ENCODE results near the gene RBMS1.

Gene RBMS1

DNA sequence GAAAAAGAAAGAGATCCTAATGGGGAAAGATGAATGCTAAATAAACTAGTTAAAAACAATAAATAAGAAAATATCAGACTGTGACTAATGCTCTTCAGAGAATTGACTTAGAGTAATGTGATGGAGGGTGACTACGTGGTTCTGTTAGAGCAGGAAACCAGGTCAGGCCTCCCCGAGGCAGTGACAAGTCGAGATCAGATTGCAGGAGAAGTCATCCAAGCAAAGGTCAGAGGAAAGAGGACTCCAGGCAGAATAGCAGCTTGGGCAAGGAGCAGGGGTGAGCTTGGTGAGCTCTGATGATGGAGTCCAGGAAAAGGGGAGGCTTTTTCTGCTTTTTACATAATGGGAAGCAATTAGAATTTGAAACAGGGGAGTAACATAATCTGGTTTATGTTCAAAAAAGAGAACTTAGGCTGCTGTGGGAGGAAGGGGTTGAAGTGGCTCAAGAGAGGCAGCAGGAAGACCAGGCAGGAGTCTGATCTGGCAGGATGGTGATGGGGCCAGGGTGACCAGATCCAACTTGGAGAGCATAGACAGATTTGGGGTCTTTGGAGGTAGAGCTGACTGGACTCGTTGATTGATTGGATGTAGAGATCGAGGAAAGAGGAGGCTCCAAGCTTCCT is 266.2 kb downstream of the RBMS1 start:
- Mint-ChIP-seq H3K4me1 (ENCODE audit: low read depth) (peaks cover 21% of the 10 kb centered on the region), H3K27me3 (ENCODE audit: low read depth) (peaks cover 9% of the 10 kb centered on the region), H3K36me3 (ENCODE audit: low read depth) (no peaks in the 10 kb centered on the region), H3K27ac (no peak overlapping the region), H3K9me3 (no peaks in the 10 kb centered on the region), H3K4me3 (no peak overlapping the region)

DNA sequence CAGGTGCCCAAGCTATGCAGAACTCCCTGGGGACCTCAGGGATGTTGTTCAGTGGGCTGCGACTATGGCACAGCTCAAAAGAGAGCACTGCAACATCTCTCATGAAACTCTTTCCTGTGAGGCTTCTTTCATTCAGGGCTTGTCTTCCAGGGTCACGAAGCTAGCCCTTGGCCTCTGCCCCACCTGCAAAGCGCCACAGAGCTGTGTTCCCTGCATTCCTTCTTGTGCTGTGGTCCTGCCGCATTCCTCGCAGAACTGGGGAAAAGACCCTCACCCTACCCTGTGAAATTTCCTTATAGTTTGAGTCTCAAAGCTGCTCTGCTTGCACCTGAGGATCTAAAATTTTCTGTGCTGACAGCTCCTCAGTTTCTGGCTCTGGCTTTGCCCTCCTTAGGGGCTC is 267.2 kb downstream of the RBMS1 start:
- no peak overlapping the region for H3K4me3 Mint-ChIP-seq
- peaks cover 9% of the 10 kb centered on the region for H3K27me3 Mint-ChIP-seq (ENCODE audit: low read depth)
- H3K36me3 Mint-ChIP-seq (ENCODE audit: low read depth), result no peaks in the 10 kb centered on the region
- no peak overlapping the region for H3K27ac Mint-ChIP-seq
- peaks cover 24% of the 10 kb centered on the region for H3K4me1 Mint-ChIP-seq (ENCODE audit: low read depth)
- H3K9me3 Mint-ChIP-seq, result no peaks in the 10 kb centered on the region

DNA sequence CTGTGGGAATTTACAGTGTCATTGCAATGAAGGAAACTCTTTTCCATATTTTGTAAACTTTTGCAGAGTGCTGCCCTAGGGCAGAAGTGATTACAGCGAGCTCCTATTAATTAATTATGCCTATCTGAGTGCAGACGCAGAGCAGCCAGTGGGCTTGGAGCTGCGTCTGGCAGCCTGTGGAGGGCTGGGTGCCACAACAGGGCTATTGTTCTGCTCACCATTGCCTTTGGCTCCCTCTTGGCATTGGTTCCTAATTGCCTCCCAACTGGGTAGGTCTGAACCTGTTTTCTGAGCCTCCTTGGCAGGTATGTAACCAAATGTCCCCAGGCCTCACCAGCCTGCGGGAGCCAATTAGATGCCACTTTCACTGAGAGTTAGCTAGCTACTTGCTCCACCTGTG is 267.9 kb downstream of the RBMS1 start:
- Mint-ChIP-seq H3K27ac (no peak overlapping the region), H3K4me1 (ENCODE audit: low read depth) (peaks cover 30% of the 10 kb centered on the region), H3K36me3 (ENCODE audit: low read depth) (no peaks in the 10 kb centered on the region), H3K27me3 (ENCODE audit: low read depth) (peaks cover 9% of the 10 kb centered on the region), H3K9me3 (no peaks in the 10 kb centered on the region), H3K4me3 (no peak overlapping the region)

DNA sequence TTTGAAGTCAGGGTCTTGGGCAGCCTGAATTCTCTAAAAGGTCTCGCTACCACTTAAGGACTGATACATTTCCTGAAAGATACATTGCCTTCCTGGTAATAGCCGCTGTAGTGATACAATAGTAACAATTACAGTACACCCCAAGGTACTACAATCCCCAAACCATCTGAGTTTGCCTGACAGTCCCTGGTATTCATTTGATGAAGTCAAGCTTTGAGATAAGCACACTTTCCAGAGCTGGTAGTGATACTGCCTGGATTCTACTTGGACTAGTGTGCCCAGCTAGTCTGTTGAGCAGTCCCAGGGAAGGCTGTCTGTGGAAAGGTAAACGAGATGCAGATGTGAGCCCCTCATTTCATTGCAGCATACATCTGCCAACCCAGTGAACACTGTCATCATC is 269.1 kb downstream of the RBMS1 start:
- H3K27me3 Mint-ChIP-seq (ENCODE audit: low read depth), result peaks cover 7% of the 10 kb centered on the region
- peaks cover 39% of the 10 kb centered on the region for H3K4me1 Mint-ChIP-seq (ENCODE audit: low read depth)
- no peaks in the 10 kb centered on the region for H3K9me3 Mint-ChIP-seq
- H3K36me3 Mint-ChIP-seq (ENCODE audit: low read depth), result no peaks in the 10 kb centered on the region
- H3K27ac Mint-ChIP-seq, result no peak overlapping the region
- H3K4me3 Mint-ChIP-seq, result no peak overlapping the region

DNA sequence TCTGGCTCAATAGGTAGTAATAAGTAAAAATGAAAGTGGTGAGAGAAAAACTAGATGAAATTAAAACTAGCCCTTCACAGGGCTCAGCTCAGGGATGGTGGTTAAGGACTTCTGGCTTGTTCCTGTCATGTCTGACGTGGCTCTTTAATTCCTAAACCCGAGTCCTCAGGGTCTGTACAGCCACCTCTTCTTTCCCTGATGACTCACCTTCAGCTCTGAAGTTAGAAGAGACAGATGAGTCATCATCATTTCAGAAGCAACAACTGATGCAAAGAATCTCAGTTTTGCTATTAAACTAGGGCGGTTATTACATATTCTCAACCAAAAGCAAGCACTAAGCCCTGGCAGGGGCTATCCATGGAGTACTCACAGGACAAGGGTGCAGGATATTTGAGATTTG is 269.5 kb downstream of the RBMS1 start:
- no peaks in the 10 kb centered on the region for H3K36me3 Mint-ChIP-seq (ENCODE audit: low read depth)
- peak overlapping the region; percentile 43 for H3K27ac Mint-ChIP-seq
- H3K9me3 Mint-ChIP-seq, result no peaks in the 10 kb centered on the region
- no peak overlapping the region for H3K4me3 Mint-ChIP-seq
- peaks cover 41% of the 10 kb centered on the region for H3K4me1 Mint-ChIP-seq (ENCODE audit: low read depth)
- peaks cover 4% of the 10 kb centered on the region for H3K27me3 Mint-ChIP-seq (ENCODE audit: low read depth)

DNA sequence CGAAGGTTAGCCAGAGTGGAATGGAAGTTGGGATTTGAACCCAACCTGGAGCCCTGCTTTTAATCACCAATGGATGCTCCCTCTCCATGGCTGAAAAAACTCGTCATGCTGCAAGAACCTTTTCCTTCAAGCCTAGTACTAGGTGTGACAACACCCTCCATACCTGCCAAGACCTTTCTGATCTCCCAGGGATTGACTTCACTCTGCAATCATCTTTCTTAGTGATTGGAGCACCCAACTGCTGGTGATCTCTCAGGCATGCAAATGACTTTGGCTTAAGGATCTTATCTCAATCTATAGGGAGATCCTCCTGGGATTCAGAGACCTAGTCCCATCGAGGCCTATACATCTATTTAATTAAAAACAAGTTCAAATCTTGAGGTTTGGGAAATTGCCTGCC is 270.0 kb downstream of the RBMS1 start:
- Mint-ChIP-seq H3K27ac (no peak overlapping the region), H3K36me3 (ENCODE audit: low read depth) (no peaks in the 10 kb centered on the region), H3K4me3 (no peak overlapping the region), H3K9me3 (no peaks in the 10 kb centered on the region), H3K27me3 (ENCODE audit: low read depth) (peaks cover 4% of the 10 kb centered on the region), H3K4me1 (ENCODE audit: low read depth) (peaks cover 41% of the 10 kb centered on the region)

DNA sequence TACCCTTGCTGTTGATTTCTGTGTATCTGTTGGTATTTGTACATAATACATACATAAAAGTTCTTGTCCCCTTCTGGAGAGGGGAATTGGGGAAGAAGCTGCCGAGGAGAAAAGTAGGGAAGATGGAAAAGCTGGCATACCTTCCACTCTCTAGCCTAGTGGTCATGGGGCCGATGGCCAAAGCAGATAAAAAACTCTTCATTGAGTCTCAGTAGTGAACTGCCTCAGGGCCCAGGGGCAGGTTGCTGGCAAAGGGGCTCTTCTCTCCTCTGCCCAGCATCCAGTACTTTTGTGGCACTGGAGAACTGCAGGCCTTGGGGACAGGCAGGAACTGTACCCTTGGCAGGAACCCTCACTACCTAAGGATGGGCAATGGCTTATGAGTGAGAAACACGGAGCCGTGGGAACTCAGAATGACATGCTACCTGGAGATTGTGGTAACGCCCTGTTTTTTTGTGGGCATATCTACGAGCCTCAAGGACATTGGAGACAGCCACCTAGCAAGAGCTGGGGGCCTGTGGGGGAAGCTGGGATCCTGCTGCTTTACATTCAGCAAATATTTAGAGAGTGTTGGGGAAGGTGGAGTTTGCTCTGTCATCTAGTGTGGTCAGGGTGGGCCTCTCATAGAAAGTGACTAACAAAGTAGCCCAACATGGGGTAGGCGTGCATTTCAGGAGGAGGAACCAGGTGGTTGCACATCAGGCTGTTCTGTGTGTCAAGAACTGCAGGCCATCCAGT is 270.9 kb downstream of the RBMS1 start:
- no peaks in the 10 kb centered on the region for H3K36me3 Mint-ChIP-seq (ENCODE audit: low read depth)
- H3K4me1 Mint-ChIP-seq (ENCODE audit: low read depth), result peaks cover 41% of the 10 kb centered on the region
- no peak overlapping the region for H3K27ac Mint-ChIP-seq
- H3K9me3 Mint-ChIP-seq, result no peaks in the 10 kb centered on the region
- peaks cover 4% of the 10 kb centered on the region for H3K27me3 Mint-ChIP-seq (ENCODE audit: low read depth)
- H3K4me3 Mint-ChIP-seq, result no peak overlapping the region
